ENCODE measurements around the gene KIRREL3.

The KIRREL3 gene

DNA sequence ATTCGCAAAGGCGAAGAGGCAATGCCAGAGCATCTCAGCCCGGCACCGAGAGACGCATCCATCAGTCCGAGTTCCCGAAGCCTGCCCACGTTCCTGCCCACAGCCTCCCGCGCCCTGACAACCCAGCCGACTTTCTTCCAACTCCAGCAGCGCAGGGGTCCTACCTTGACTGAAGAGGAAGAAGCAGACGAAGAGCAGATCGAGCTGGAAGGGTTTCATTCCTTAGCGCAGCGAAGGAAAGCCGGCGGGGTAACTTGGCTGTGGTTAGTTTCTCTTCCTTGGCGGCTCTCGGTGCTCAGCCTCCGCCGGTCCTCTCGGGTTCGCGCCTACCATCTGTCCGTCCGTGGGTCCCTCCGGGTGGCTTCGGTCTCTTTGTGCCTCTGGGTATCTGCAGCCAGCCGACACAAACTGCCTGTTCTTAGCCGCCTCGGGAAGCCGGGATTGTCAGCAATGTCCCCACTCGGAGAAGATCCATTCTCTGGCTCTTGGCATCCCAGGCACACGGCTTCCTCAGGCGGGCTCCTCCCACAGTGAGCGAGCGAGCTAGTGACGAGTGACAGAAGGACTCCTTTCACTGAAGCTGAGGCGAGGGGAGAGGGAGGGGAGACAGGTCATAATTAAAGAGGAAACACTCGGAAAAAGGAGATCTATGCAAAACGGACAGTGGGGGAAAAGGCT, at the start of gene KIRREL3:
TSS of gene KIRREL3 (minus strand) at position 480 of the 678 bp plus-strand sequence.
- DNase-seq: no peak

DNA sequence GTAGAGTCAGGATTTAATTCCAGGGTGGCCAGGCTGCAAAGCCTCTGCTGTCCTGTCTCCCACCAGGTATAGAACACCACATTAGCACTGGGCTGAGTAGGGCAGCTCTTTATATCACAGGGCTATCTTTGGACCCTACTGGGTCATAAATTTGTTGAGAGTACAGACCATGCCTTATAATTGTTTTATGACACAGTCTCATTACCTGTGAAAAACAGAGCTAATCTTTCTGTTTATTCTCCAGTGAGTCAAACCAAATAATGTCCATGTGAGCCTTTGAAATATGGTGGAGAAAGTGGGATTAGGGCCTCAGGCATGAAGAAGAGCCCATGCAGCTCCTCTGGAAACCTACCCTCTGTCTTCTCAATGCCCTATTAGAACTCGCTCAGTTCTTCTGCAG, 49.6 kb upstream of the KIRREL3 start:
- no peak for DNase-seq

DNA sequence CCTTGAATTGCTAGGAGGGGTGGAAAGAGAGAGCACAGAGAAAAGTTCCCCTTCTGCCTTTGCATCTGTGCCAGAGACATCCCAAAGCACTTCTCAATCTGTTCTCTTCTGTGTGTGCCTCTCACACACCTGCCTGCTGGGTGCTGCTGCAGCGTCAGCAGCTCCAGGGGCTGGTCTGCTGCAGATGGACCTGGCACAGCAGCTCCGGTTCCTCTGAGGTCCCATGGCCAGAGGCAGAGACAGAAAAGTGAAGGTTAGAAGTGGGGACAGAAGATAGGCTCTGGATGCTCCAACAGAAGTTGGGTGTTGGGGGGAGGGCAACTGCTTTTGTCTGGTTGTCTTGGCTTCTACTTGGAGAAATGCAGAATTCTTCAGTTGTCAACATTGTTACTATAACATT, 48.9 kb upstream of the KIRREL3 start:
- peak; percentile 11 for DNase-seq

DNA sequence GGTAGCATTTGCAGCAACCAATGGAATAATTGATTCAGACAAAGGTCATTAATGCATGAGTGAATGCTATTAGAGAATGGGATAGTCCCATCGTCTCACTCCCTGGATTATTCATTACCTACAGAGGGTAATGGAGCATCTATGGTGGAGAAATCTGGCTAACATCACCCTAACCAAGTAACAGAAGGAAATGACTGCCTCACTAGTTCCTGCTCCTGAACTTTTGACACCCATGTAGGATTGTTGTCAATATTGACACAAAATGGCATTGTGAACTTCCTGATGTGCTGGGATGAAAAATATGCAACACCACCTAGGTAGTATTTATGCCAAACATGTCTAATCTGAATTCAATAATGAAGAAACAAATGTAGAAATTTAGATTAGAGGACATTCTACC, 44.0 kb upstream of the KIRREL3 start:
- no peak for DNase-seq

DNA sequence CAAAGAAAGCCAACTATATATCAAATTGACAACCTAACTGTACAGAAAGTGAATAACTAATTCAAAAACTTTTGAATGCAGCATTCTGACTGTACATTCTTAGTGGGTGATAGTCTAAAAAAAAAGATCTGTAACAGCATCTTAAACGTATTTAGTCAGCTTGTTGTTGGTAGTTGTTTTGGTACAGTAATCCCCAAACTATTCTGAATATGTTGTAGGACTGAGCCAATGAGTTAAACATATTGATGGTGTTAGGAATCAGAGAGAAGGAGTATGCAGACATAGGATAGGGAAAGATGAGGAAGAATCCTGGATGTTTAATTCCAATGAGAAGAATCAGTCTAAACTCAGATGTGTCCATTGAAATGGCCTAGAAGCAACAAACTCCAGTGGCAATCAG, 41.9 kb upstream of the KIRREL3 start:
- no peak for DNase-seq

DNA sequence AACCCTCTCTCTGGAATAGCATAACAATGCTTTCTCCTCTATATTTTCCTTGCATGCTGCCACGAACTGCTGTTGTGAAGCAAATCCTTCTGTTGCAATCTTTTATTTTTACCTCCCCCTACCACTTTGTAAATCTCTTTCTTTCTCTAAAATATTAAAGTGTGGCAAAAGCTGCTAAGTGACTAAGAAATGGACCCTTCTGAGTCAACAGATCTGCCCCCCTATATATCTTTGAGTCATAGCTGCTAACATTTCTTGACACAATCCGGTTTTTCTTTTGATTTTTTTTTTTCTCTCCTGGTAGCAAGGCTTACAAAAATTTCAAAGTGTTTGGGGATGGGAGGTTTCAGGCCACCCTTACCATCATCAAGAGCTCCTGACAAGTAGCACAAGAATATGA, 39.0 kb upstream of the KIRREL3 start:
- DNase-seq: no peak

DNA sequence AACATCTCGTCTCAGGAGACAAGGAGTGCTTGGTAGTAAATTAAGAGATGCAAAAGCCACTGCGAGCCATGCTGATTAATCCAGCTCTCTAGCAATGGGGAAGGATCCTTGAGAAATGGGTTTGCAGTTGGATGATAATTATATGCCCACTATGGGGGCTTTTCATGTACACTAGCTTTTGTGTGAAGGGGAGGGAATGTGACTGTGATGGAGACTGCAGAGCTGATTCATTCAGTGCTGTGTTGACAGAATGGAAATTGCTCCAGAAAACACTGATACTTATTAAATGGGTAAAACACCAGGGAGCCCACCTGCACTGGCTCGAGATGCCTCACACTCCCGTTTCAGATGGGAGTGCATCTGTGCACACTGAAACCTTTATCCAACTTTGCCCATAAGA, 37.0 kb upstream of the KIRREL3 start:
- no peak for DNase-seq

DNA sequence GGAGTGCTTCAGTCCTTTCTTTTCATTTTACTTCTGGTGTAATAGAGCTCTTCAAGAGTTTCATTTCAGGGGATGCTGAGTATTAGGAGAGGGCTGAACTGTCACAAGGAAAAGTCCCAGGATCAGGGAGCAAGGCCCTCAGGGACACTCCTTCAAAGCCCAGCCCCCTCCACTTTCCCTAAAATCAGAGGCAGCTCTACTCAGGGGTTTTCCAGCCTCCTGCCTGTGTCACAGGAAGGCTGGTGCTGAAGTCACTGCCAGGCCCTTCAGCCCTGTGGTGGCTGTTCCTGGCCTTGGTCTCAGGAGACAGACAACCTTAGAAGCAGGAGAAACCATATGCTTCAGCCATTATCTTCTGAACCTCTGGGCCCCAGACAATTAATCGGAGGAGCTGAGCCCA, 36.4 kb upstream of the KIRREL3 start:
- no peak for DNase-seq

DNA sequence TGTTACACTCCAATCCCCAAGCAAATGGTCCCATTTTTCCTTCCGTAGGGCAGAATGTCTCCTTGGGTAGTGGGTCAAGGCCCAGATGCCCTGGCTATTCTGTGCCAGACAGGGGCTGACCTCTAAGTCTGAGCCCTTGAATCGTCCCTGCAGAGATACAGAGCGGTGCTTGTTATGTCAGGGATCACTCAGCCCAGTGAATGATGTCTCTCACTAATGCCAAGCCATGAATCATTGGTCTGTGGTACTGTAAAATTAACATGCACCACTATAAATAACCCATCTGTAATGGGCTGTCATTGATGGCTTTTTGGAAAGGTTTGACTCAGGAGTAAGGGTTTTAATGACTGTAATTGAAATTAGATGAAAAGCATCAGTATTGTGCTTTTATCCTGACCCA, 35.3 kb upstream of the KIRREL3 start:
- no peak for DNase-seq

DNA sequence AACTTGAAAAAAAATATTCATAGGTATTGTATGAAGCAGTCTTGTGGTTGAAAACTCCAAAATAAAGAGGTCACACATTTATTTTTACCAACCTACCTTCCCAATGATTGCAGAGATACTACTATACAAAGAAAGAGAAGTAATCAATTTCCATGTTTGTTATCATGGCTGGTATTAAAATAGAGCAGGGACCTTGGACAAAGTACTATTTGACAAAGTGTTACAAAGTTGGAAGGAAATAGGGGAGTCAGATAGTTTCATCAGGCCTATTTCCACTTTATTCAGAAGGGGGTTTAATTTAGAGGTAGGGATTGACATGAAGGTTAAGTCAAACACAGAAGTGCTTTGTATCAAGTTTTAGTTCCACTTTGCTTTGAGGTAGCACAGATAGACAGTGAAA, 34.4 kb upstream of the KIRREL3 start:
- no peak for DNase-seq

DNA sequence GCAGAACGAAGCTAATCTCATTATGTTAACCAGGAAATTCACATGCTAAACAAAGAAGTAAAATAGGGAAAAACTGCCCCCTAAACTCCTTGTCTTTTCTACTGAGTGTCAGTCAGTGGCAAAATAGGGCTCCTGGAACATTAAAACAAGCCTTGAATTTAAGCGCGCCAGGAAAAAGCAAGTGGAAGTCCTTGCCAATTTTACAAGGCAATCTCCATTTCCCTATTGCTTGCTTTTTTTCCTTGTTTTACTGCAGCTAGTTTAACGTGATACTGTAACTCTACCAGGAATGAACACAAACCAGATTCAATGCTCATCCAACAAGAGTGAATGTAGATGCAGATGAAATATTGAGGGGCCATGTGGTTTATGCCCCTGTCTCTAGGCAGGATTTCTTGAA, 28.1 kb upstream of the KIRREL3 start:
- DNase-seq: no peak

DNA sequence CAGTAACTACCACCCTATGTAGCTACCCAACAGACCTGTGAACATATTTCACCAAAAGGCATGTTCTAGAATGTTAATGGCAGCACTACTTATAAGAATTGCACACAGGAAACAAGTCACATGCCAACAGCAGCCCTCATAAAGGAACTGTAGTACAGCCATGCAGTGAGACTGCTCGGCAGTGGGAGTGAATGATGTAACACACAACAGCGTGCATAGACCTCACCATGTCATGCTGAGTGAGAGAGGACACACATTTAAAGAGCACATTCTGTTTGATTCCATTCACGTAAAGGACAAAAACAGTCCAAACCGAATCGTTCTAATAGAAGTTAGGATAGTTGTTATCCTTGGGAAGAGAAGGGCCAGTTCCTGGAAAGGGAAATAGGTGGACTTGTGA, 27.2 kb upstream of the KIRREL3 start:
- peak; percentile 16 for DNase-seq

DNA sequence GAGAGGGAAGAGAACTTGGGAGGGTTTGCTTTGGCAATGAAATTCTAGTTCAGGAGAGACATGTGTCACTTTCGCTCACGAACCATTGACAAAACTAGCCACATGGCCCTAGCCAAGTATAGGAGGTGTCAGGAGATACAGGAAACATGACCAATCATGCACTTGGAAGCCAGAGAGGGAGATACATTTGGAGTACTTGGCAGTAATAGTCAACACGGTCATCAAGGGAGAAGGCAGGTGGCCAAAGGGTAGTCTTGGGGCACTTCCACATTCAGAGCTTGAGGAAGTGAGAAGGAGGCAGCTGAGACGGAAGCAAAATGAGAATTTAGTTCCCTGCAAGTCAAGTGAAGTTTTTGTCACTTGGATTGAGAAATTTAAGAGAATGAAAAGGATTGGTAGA, 26.4 kb upstream of the KIRREL3 start:
- DNase-seq: no peak

DNA sequence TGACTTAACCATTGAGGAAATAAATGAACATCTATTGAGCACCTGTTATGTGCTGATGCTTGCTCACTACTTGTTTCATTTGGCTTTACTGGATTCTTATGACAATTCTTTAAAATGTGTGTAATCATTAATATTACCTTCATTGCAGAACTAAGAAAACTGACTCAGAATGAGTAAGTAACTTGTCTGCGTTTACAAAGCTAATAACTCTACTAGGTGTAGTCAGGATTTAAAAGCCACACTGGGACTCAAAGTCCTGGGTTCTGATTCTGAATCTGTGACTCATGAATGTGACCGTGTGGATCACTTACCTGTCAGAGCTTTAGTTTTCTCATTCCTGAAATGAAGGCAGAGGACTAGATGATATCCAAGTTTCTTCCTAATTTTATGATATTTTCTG, 23.4 kb upstream of the KIRREL3 start:
- no peak for DNase-seq

DNA sequence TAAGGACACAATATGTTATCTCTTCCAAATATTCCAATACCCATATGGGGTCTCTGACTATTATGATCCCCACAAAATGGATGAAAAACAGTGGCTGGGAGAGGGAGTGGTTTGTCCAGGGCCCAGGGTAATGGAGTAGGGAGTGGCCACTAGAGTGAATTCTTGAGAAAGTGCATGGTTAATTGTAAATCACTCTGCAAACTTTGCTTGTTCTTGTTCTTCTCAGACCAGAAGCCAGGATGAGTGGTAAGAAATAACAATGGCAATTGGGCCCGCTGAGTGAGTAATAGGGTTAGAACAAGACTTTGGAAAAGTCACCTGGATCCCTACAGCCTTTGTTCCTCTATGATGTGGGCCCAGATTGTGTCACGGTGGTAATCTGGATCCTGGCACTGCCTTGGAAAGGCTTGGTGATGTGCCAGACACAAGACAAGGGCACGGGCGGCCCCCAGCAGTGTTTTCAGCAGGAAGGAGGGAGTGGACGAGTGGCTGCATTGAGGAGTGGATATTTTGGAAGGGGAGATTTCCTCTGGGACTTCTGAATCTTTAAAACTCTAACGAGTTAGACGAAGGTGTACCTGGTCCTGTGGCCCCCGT, 18.2 kb upstream of the KIRREL3 start:
- no peak for DNase-seq

DNA sequence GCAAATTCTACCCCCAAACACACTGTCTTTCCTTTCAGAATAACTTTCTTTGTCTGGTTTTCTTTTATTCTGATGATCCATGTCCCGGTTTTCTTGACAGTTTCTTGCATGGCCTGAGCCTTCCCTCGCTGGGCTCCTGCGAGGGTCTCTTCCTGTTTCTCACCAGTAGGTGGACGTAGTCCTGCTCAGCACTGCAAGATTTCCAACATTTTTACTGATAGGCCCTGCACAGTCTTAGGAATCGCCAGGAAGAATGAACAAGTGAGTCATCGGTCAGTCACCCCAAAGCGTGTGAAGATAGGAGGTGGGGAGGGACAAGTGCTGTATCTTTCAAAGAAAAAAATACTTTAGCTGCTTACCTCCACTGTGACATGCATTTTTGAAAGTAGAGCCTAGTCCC, 16.9 kb upstream of the KIRREL3 start:
- no peak for DNase-seq

DNA sequence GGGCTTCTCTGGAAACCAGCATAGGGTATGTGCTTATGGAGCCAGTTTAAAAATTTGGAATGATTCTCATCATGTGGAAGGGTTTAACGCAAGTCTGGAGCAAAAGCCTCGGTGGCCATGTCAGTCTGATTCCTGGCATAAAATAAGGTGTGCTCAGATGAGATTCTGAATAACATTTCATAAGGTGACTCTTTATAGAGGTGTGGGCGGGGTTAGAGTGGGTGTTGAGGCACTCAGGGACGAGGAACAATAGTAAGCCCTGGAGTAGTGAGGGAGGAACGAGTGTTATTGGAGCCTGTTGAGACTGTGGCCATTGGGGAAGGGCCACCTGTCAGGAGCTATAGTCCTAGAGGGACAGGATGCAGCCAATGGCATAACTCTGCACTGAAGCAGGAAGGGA, 13.0 kb upstream of the KIRREL3 start:
- DNase-seq: no peak

DNA sequence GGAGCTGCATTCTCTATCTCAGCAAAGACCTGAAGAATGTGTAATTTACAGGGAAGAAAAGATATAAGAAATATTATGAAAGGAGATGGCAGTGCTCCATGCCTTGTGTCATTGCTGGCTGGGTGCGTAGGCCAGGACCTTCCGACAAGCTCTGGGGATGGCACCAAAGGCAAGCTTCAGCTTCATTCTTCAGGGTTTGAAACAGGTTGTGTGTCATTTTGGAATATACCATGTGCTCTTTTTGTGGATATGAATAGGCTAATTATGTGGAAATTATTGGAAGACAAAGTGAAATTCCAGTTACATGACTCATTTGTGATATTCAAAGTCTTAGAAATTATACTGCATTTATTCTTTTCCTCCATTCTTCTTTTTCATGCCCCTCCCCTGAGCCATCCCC, 5.7 kb upstream of the KIRREL3 start:
- no peak for DNase-seq

DNA sequence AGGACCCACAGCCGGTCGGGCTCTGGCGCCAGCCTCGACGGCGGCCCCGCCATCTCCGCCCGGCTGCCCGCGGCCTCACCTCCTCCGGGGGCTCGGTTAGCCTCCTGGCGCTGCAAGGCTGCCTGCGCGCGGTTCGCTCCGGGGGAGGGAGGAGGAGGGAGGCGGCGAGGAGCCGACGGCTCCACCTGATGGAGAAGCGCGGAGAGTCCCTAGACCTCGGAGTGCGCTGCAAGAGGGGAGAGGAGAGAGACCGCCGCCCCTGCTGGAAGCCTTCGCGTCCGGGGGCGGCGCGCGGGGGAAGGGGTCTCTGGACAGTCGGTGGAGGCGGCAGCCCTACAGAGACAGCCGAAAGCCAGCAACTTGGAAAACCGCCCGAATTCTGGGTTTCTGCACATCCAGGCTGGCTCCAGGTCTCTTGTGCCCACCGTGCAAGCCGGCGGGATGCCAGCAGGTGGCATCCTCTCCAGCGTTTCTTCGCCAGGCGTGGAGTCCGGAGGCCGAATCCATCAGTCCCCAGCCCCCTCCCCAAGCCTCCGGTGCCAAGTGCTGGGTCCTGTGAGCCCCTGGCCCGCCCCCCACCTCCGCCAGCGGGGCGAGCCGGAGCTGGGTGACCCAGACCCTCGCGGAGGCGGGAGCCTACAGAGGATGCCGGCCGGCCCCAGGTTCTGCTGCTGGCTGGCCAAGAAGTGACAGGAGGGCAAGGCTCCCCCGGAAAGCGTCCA, 2.9 kb upstream of the KIRREL3 start:
- DNase-seq: peak; percentile 80

DNA sequence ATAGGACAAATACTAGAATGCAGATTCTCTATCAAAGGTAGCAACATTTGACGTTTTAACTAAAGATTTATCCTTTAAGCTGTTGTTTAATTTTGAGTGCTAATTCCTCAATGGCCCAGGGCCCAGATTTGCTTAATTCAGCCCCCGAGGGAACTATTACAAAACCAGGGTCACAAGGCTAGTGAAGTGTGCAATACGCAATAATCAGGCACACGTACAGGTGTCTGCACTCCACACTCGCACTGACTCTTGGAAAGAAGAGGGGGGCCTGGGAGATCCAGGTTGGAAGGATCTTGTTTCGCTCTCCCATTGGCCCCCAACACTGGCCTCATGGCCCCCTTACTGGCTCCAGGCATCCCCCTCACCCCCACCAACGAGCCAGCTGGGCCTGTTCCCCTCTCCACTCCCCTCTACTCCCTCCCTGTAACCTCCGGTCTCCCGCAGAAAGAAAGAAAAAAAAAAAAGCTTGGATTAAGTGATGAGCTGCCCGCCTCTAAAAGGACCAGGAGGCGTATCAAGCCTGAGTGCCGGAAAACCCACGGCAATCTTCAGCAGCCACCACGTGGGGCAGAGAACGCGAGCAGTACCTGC, 2.2 kb upstream of the KIRREL3 start:
- no peak for DNase-seq

DNA sequence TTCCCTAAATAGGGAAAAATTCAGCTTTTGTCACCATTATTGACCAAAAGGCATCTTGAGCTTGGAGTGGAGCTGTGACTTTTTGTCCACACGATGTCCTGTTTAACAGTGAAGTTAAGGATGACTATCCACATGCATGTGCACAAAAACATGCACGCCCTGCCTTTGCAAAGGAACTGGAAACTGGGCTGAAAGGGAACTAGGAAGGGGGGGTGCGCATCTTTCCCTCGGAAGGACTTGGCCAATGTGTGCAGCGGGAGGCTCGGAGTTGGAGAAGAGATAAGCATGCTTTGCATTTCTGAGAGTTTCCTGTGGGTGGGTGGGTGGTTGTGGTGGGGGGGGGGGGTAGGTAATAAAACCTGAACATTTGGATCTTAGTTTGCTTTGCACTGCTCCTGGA, 411 bp upstream of the KIRREL3 start:
- DNase-seq: no peak

DNA sequence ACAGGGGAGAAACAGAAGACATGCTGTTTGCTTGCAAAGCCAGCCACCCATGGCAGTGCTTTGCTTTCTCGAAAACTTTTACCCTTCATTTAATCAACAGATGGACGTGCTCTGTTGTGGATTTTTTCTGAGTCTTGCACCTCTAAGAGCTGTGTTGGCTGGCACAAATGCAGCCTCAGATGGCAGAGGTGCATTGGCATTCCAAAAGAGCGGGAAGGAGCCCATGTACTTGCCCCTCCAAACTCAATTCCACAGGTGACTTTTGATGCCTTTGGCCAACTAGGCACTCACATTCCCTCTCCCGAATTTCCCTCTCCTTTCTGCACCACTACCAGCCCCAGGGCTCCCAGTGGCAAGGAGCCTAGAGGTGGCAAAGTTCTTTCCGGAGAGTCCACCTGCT, 1.2 kb downstream of the KIRREL3 start:
- DNase-seq: no peak

DNA sequence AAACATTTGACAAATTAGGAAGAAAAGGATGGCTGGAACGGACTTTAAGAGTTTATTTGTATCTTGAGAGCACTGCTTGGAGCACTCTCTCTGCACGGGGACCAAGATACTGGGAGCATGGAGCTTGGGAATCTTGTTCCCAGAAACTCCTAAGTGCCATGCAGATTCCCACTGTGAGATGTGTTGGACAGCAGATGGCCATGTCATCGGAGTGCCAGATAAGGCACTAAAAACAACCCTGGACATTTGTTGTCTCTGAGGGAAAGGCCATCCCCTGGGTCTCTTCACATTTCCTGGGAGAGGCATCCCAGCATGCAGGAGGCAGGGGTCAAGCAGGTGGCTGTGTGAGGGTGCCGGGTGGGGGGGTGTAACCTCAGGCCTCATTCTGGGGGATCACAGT, 2.9 kb downstream of the KIRREL3 start:
- DNase-seq: no peak

DNA sequence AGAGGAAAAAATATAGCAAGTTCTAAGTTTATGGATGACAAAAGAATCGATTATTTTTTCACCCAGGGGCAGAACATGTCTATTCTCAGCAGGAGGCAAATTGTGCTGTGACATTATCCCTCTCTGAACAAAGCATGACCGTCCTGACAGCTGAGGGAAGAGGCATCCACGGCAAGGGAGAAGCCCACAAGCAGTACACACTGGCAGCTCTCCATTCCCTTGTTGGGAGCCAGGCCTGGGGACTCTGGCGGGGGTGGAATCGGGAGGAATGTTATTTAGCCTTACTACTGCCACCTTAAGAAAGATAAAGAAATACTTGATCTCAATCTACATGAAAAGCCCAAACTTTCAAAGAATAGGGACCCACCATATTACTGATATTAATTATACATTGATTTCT, 3.4 kb downstream of the KIRREL3 start:
- DNase-seq: no peak

Data from NCI-H774 (cell line).